Measurements from ENCODE around the gene RCHY1.

DNA sequence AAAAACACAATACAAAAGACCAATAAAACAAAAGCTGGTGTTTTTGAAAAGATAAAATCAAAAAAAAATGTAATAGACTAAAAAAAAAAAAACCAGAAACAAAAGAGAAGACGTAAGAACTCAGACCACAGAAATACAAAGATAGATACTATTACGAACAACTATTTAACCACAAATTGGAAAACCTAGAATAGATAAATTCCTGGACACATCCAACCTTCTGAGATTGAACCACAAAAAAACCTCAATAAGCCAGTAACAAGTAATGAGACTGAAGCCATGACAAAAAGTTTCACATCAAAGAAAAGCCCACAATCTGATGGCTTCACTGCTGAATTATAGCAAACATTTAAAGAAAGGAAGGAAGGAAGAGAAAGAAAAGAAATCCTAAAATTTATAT is 16.2 kb downstream of the RCHY1 start:
- no peak for TF ChIP-seq CEBPB (IDR thresholded peaks at IDR 0.05; ENCODE audit: low read depth)
- TF ChIP-seq, protein P1, sequence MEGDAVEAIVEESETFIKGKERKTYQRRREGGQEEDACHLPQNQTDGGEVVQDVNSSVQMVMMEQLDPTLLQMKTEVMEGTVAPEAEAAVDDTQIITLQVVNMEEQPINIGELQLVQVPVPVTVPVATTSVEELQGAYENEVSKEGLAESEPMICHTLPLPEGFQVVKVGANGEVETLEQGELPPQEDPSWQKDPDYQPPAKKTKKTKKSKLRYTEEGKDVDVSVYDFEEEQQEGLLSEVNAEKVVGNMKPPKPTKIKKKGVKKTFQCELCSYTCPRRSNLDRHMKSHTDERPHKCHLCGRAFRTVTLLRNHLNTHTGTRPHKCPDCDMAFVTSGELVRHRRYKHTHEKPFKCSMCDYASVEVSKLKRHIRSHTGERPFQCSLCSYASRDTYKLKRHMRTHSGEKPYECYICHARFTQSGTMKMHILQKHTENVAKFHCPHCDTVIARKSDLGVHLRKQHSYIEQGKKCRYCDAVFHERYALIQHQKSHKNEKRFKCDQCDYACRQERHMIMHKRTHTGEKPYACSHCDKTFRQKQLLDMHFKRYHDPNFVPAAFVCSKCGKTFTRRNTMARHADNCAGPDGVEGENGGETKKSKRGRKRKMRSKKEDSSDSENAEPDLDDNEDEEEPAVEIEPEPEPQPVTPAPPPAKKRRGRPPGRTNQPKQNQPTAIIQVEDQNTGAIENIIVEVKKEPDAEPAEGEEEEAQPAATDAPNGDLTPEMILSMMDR (IDR thresholded peaks at IDR 0.05 in 2 of 3, conservative IDR thresholded peaks at IDR 0.05 in 1 of 3; ENCODE audit: borderline replicate concordance in 1 of 3, insufficient read depth in 1 of 3, low read depth in 2 of 3, low read length in 2 of 3) = no peak

Measured in HCT116 (cell line).